Activated CD4-positive, alpha-beta T cell treated with anti-CD3 and anti-CD28 coated beads, Interleukin-2, amount 50 U/mL, for 24 hours (primary cell): ENCODE data around the gene PTPRU.
A peak's percentile ranks its signal among the peaks of the same experiment; 100 is the strongest.

Experiments
- DNase-seq, 2 donors: peaks; one replicate each; pipeline ENCODE4 v3.0.0-alpha.2; 2020; ENCODE audit warnings: low read depth in 1 of 2, low spot score in 1 of 2

Gene PTPRU

DNA sequence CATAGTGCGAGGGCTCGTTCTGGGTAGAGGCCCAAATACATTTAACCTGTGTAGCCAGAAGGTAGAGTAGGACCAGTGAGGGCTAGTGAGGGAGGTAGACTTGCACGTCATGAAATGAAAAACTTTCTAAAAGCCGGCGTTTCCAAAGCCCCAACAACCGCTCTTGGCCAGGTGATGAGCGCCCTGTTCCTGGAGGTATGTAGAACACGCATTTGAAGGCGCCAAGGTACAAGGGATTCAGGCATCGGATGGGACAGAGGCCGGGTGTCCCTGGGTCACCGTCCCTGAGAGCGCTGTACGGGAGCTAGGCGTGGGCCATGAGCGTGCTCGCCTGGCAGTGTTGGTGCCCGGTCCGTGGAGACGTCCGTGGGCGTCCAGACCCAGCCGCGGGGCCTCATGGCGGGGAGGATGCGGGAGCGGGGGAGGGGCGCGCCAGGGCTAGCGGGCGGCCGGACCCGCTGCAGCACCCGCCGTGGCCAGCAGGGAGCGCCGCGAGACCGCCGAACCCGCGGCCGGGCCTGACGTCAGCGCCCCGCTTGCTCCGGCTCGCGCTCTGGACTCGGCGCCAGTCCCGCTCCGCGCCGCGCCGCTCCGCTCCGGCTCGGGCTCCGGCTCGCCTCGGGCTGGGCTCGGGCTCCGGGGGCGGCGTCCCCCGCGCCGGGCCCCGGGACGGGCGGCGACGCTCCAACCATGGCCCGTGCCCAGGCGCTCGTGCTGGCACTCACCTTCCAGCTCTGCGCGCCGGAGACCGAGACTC, at the start of gene PTPRU:
TSS of gene PTPRU (plus strand) at position 568 of the 757 bp plus-strand sequence. CDS start at position 691, 123 bp downstream.
- peak; percentile 64 to 72 for DNase-seq

DNA sequence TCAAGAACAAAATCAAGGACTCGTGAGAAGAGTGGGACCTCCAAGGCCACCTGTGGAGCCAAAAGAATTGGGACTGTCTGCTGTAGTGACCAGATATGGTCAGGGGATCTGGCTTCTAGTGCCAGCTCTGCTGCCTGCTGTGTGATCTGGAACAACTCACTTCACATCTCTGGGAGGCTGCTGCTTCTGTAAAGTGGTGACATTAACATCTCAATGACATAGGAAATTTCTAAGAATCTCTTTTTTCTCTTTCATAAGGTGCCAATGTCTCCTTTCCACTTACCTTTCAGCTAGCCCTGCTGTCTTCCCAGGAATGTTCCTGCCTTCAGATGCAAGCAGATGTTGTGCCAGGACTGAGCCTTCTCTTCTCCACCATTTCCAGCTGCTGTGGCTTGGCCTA, 49.6 kb upstream of the PTPRU start:
- no peak for DNase-seq

DNA sequence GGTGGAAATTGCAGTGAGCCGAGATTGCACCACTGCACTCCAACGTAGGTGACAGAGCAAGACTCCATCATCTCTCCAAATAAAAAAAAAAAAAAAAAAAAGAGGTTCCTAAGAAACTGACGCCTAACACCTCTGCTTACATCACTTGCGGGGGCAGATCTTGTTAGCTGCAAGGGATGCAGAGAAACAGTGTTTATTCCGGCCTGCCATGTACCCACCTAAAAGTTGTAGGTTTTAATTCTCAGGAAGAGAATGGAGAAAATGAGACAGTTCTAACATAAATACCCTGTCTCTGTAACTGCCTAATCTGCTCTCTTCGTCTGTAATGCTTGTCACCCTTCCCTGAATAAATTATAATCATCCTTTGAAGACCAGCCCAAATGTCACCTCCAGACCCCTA, 45.6 kb upstream of the PTPRU start:
- no peak for DNase-seq

DNA sequence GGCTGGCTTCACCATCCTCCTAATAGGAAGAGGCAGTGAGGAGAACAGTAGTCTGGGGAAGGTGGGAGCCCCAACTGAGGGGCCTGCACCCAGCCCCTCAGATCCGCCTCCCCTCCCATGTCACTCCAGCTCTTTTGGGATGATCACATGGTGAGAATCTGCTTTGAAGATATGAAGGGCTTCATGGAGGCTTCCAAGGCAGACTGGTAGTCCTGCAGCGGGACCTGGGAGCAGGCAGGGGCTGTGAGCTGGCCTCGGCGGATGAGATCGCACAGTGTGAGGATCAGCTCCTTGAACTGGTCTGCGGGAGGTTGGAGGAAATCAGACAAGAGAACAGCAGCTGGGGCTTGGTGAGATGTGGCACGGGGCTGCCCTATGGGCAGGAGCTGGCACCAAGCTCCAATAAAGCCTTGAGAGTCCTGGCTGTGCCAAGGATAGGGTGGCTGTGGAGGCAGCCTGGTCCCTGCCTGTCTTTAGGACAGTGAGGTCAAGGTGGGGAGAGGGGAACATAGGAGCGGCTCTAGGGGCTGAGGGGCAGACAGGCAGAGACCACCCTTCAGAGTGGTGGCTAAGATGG, 42.4 kb upstream of the PTPRU start:
- DNase-seq, result no peak

DNA sequence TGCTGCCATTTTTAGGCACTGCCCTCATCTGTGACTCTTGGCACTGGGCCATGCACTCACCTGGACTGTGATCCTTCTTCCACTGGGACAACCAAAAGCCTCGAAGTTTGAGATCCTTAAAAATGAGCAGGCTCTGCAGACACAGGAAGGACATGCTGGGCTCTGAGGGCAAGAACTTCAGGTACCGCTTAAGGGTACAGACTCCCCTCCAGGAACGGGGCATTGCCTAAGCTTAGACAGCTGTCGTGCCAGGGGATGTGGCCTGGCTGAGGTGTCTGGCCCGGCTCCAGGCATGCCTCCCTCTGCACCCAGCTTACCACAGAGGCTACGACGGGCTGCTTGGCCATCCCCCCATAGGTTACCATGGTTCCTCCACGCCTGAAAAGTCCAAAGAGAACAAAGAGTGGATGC, 40.4 kb upstream of the PTPRU start:
- DNase-seq, result no peak

DNA sequence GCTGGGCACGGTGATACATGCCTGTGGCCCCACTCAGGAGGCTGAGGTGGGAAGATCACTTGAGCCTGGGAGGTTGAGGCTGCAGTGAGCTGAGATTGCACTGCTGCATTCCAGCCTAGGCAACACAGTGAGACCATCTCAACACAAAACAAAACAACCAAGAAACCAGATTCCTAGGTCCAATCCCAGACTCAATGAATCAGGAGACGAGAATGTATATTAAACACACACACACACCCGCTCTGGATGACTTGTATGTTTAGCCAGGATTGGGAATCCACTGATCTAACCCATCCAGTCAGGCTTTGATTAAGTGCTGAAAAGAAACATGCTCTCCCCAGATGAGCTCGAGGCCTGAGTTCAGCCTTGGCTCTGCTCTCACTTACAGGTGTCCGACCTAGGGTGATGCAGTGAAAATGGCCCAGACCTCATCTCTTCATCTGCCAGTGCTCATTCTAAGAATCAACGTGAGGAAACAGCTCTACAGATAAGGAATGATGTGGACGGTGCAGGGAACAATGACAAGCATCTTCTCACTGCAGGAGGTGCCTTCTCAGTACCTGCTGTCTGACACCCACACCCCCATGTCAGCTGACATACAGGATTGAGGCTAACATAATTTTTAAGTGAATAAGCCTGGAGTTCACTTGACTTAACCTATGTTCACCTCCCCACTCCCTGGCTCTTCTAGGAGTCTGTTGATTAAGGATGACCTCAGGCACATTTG, 39.3 kb upstream of the PTPRU start:
- DNase-seq, result no peak

DNA sequence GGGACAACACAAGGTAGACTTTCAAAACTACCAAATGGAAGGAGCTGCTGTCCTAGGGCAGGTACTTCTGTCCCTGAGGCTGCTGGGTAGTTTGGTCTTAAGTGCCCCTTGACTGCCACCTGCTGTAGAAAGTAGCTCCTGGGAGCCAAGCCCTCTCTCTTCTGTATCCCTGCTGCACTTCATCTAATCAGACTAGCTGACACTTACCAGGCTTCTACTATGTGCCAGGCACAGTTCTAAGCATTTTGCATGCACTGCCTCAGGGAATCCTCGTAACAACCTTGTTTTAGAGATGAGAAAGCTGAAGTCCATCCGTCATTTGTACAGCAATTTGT, 38.8 kb upstream of the PTPRU start:
- DNase-seq, result no peak

DNA sequence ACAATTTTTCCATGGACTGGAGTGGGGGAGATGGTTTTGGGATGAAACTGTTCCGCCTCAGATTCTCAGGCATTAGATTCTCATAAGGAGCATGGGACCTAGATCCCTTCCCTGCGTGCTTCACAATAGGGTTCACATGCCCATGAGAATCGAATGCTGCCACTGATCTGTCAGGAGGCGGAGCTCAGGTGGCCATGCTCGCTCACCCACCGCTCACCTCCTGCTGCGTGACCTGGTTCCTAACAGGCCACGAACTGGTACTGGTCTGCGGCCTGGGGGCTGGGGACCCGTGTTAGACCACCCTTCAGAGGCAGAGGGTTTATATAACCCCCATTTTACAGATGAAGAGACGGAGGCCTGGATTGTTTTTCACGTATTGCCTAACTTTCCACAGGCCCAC, 38.3 kb upstream of the PTPRU start:
- DNase-seq, result no peak

DNA sequence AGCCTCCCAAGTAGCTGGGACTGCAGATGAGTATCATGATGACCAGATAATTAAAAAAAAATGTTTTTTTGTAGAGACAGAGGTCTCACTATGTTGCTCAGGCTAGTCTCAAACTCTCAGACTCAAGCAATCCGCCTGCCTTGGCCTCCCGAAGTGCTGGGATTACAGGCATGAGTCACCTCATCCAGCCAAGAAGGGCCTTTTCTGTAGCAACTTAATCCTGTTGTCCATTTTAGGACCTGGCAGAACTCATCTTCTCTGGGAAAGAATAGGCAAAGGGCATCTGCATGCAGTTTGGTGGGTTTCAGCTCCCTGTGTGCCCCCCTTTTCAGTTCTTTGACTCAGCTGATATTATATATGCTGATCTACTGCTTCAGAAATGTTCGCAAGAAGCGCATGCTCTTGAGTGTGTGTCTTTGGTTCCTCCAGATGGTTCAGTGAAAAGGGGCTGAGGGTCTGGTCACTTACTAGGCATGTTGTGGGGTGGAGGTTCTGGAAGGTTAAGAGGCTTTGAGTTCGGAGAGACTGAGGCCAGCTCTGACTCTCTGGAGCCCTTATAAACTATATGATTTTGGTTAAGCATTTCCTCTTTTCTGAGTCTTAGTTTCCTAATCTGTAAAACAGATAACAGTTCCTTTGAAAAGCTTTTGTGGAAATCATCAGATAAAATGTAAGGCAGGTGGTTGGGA, 35.3 kb upstream of the PTPRU start:
- no peak for DNase-seq

DNA sequence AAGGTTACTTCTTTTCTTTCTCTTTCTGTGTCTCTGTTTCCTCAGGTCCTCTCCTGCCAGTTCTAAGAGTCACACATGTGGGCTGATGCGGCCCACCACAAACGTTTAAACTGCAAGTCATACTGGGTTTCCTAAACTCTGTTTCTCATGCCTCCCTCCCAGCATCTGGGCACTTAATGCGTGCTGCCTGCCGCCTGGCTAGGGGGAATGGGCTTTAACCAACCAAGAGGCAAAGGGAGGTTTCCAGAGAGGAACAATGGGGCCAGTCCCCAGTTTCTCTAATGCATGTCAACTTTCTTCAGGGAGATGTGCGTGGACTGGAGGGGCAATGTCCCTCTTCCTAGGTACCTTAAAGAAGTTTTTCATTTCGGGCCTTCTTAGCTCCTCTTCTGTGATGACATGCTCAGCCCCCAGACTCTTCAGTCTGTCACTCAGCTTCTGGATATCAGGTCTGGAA, 34.7 kb upstream of the PTPRU start:
- no peak for DNase-seq

DNA sequence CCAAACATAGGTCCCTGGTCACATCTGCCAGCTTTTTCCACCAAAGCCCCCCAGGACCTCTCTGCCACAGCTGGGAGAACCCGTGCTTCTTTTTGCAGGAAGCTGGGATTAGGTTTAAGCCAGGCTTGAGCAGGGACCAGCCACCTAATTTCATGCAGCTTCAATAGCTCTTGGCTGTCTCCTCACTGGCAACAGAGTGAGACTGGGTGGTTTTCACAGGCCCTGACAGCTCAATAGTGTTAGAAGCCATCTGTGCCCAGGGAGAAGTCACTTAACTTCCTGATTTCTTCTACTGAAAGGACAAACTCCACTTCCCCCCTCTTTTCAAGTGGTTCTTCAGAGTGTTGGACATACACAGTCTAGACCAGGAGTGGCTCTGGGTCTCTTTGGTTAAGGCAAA, 34.3 kb upstream of the PTPRU start:
- DNase-seq, result no peak

DNA sequence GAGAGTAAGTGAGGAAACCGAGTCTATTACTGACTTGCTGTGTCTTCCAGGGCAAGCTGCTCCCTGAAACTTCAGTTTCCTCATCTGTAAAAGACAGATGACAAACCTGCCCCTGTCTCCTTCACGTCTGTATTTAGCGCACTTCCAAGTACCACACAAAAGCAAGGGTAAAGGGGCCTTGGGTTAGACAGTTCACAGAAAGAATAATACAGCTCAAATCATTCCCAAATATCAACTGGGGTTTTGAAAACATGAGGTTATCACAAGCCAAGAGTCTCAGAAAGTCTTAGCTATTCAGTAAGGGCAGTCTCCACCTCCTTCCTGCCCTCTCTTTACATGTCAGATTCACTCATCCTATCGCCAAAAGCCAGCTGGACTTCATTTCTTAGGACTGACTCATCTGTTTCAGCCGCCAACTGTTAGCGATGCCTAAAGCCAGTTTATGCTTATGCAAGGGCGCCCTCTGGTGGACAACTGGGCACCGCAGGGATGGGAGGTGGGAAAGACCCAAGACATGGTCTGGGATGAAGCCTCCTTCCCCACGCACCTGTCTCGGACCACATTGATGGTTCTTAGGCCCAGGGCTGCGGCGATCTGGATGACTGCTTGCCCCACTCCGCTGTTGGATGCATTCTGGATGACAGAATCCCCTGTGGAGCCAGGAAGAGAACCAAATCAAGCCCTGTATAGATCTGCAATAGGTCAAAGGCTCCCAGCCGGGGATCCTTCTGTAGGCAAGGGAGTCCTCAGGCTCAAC, 33.6 kb upstream of the PTPRU start:
- DNase-seq, result peak; percentile 84 to 91

DNA sequence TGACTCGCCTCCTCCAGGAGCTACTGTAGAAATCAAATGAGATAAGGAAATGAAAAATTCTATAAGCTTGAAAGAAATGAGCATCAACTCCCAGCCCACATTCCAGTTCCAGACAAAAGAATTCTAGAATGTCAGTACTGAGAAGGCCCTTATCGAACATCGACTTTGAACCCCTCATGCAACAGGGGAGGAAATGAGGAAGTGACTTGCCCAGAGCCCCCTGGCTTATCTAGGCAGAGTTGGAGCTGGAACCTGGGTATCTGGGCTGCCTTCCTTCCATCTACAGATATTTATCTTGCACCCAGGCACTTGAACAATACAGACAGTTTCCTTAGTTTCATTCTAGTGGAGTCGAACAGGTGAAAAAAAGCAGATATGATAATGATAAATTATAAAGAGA, 27.9 kb upstream of the PTPRU start:
- DNase-seq, result no peak

DNA sequence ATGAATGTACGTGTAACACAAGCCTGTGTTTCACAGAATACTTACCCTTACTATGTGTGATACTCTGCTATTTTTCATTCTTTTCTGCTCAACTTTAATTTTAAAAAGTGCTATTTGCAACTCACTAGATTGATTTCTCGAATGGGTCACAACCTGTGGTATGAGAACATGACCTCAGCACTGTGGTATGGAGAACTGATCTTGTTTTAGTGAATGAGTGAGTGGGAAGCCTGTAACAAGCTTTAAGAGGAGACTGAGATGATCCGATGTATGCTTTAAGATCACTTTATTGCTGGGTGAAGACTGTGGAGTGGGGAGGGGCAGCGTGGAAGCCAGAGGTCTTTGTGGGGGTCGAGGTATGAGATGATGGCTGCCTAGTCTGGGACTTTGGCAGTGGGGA, 27.1 kb upstream of the PTPRU start:
- DNase-seq, result no peak

DNA sequence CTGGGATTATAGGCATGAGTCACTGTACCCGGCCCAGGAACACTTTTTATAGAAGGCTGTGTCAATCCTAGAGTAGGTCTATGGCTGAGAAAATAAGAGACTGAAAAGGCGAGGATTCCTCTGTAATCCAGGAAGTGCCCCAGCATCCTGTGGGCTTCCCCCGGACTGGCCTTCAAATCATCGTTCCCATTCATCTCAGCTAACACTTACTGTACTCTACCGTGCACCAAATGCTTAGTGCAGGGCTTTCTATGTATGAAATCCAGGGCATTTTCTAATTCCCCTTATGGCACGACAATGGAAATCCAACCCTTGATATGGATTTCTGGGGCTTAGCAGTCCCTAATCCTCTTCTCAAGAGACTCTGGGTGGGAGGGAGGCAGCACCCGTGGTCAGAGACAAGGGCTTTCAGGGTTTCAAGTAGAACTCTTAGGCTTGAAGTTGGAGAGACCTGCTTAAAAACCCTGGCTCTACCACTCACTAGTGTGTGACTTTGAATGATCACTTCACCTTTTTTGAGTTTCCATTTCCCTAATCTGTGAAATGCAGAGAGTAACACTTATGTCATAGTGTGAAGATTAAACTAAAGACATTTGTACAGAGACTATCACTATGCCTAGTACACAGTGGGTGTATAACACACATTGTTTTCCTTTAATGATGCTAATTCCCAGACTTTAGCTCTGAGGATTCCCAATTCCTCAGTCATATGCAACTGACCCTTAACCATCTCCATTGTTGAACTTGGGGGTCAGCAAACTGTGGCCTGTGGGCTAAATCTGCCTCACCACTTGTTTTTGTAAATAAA, 25.8 kb upstream of the PTPRU start:
- DNase-seq, result no peak

DNA sequence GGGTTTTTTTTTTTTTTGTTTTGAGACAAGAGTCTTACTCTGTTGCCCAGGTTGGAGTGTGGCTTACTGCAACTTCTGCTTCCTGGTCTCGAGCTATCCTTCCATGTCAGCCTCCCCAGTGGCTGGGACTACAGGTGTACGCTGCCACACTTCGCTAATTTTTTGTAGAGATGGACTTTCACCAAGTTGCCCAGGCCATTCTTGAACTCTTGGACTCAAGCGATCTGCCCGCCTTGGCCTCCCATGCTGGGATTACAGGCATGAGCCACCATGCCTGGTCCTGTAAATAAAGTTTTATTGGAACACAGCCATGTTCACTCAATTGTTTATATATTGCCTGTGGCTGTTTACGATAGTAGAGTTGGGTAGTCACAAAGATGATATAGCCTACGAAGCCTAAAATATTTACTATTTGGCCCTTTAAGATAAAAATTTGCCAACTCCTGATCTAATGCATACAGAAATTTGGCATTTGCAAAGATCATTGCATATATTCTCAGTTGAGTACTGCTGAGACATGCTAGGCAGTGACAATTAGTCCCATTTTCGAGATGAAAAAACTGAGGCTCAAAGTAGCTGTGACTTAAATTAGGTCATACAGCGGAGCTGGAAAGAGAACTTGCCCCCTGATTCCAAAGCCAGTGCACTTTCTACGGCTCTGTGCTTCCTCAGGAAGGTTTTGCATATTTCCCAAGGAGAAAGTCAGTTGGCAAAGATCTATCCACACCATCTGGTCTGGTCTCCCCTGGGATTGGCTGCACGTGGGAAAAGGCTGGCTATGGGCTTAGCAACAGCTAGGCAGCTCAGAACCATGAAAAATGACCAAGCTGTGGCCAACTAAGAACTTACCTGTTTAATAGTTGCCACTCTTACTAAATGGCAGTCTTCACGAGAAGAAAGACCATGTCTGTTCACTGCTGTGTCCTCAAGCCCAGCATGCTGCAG, 25.0 kb upstream of the PTPRU start:
- DNase-seq, result no peak

DNA sequence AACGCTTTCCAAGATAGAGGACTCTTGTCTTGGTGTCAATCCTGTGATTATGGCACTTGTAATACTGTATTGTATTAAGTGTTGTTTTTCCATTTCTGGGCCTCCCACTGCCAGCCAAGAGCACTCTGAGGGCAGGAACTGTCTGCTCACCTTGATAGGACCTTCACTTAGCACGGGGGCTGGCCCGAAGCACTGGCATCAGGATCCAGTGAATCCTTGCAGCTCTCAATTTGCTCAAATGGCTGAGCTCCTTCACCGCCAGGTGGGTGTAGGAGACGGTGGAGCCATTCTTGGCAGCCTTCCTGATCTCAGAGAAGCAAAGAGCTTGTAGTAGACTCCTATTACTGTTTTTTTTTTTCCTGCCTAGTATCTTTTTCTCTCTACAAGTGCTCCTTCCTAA, 23.3 kb upstream of the PTPRU start:
- no peak for DNase-seq

DNA sequence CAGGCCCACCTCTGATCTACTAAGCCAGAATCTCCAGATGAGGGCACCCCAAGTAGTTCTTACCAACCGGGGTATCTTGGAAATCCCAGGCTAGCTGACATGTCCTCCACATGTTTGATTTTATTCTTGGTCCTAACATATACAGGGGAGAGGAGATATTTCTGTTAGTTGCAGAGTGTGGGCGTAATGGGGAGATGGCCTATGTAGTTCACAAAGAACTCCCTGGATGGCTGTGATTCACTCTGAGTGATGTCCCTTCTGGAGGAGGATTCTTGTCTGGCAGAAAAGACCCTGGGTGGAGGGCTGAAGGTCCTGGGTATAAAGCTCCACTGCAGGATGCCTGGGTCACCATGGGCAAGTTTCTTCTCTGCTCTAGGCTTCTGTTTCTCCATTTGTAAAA, 18.7 kb upstream of the PTPRU start:
- no peak for DNase-seq

DNA sequence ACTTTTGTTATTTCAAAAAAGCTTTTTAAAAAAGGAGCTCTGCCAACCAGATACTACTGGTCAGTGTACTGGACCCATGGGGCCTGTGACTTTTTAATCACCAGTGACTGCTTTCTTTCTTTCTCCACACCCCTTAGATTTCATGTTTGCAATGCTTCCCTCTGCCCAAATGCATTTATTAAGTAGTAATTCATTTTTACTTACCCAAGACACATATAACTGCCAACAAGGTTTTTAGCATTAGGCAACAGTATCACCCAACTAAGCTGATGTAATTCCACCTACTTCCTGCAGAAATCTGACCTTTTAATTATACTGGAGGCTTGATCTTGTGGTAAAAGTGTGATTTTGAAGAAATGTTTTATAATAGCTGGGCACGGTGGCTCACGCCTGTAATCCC, 18.1 kb upstream of the PTPRU start:
- no peak for DNase-seq
